ENCODE measurements around the gene NLRP3. TPM values are rescaled to one million over a fixed set of nuclear protein-coding genes. Genes with fewer than 3 reads are reported as not detected.
"Not testable (repeated sequence)": the region's sequence is repeated elsewhere in the genome, so short reads cannot be mapped to it uniquely, and the experiment has no call there.

The NLRP3 gene
- total RNA-seq, 4 donors from 2014 or later, result 0.75 to 1.7 (median 0.82) TPM; not detected in 1

DNA sequence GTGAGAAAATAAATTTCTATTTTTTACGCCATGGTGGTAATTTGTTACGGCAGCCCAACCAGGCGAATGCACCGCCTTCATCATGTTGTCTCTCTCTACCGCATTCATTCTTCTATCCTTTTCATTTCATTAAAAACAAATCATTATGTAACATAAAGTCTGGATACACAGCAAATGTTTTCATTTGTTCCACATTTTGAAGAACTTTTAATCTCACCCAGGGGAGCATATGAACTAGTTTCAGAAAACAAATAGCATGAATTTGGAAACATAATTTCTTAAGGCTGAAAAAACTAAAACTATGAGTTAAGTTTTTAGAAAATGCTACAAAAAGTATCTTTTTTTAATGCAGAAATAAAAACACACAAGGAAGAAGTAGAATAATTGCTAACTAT, 53.2 kb downstream of the NLRP3 start:
- TF ChIP-seq CTCF (IDR thresholded peaks at IDR 0.05), result no peak
- TF ChIP-seq POLR2A (IDR thresholded peaks at IDR 0.05), result no peak
- no peak for TF ChIP-seq POLR2AphosphoS5 (IDR thresholded peaks at IDR 0.05)
- no peak for TF ChIP-seq EP300 (IDR thresholded peaks at IDR 0.05; ENCODE audit: low read depth)
- Histone ChIP-seq H3K4me1 (no peaks in the 10 kb centered on the region), H3K27me3 (no peaks in the 10 kb centered on the region), H3K9me3 (no peaks in the 10 kb centered on the region), H3K4me3 (no peak overlapping the region), H3K36me3 (no peaks in the 10 kb centered on the region), H3K27ac (no peak overlapping the region)
- DNase-seq, result no peak
- in situ Hi-C loops (cut with MboI; ENCODE audit: low pct_ligation_motif_present in 1 of 4, low pct_unique_long_range_greater_than_20kb in 1 of 4, low sequenced_read_pairs in 3 of 4), result no loop called here
- intact Hi-C loops (cut with DNase I; ENCODE audit: low total_unique reads), result no loop called here
- WGBS, 2 donors (ENCODE audit: low coverage in 1 of 2), result 93 to 98% methylated on average over 5 of the region's 5 CpGs

DNA sequence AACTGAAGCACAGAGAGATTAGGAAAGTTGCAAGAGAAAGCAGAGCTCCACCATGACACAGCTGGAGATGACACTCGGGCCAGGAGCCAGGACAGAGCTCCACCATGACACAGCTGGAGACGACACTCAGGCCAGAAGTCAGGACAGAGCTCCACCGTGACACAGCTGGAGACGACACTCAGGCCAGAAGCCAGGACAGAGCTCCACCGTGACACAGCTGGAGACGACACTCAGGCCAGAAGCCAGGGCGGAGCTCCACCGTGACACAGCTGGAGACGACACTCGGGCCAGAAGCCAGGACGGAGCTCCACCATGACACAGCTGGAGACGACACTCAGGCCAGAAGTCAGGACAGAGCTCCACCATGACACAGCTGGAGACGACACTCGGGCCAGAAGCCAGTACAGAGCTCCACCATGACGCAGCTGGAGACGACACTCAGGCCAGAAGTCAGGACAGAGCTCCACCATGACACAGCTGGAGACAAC, 55.0 kb downstream of the NLRP3 start:
- H3K27me3 ChIP-seq; DNase-seq; H3K9me3 ChIP-seq; intact Hi-C loops (cut with DNase I; ENCODE audit: low total_unique reads); H3K4me1 ChIP-seq; H3K36me3 ChIP-seq; H3K27ac ChIP-seq; H3K4me3 ChIP-seq; in situ Hi-C loops (cut with MboI; ENCODE audit: low pct_ligation_motif_present in 1 of 4, low pct_unique_long_range_greater_than_20kb in 1 of 4, low sequenced_read_pairs in 3 of 4): not testable (repeated sequence)
- 74% methylated on average over 16 of the region's 16 CpGs; no CpG with 5 or more reads in 1 of the 2 donors for WGBS, 2 donors (ENCODE audit: low coverage in 1 of 2)

DNA sequence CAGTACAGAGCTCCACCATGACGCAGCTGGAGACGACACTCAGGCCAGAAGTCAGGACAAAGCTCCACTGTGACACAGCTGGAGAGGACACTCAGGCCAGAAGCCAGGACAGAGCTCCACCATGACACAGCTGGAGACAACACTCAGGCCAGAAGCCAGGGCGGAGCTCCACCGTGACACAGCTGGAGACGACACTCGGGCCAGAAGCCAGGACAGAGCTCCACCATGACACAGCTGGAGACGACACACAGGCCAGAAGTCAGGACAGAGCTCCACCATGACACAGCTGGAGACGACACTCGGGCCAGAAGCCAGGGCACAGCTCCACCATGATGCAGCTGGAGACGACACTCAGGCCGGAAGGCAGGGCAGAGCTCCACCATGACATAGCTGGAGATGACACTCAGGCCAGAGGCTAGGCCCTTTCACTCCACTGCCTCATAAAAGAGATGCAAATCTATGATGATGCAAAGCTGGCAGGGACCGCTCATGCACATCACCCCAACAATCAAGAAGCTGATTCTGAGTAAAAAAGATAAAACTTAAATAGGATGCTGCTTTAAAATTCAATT, 55.6 kb downstream of the NLRP3 start:
- TF ChIP-seq EP300 (IDR thresholded peaks at IDR 0.05; ENCODE audit: low read depth) (no peak), POLR2AphosphoS5 (IDR thresholded peaks at IDR 0.05) (no peak), CTCF (IDR thresholded peaks at IDR 0.05) (no peak), POLR2A (IDR thresholded peaks at IDR 0.05) (no peak)
- no peak for DNase-seq
- H3K27me3 ChIP-seq, result no peaks in the 10 kb centered on the region
- peaks cover 4 to 7% of the 10 kb centered on the region in 2 donors for H3K9me3 ChIP-seq
- no peak overlapping the region for H3K4me3 ChIP-seq
- H3K4me1 ChIP-seq, result no peaks in the 10 kb centered on the region
- H3K27ac ChIP-seq, result no peak overlapping the region
- in situ Hi-C loops (cut with MboI; ENCODE audit: low pct_ligation_motif_present in 1 of 4, low pct_unique_long_range_greater_than_20kb in 1 of 4, low sequenced_read_pairs in 3 of 4), result no loop called here
- intact Hi-C loops (cut with DNase I; ENCODE audit: low total_unique reads), result no loop called here
- H3K36me3 ChIP-seq, result no peaks in the 10 kb centered on the region
- 73% methylated on average over 12 of the region's 12 CpGs; no CpG with 5 or more reads in 1 of the 2 donors for WGBS, 2 donors (ENCODE audit: low coverage in 1 of 2)

GRCh38 chr1:247472035-247472434, 56.1 kb downstream of the NLRP3 start:
- Histone ChIP-seq H3K27ac (no peak overlapping the region), H3K9me3 (peaks cover 4 to 7% of the 10 kb centered on the region in 2 donors), H3K27me3 (no peaks in the 10 kb centered on the region), H3K4me3 (no peak overlapping the region), H3K4me1 (no peaks in the 10 kb centered on the region), H3K36me3 (no peaks in the 10 kb centered on the region)
- 86 to 92% methylated on average over 1 of the region's 1 CpG for WGBS, 2 donors (ENCODE audit: low coverage in 1 of 2)
- TF ChIP-seq POLR2AphosphoS5 (IDR thresholded peaks at IDR 0.05), result no peak
- intact Hi-C loops (cut with DNase I; ENCODE audit: low total_unique reads) (no loop called here), in situ Hi-C loops (cut with MboI; ENCODE audit: low pct_ligation_motif_present in 1 of 4, low pct_unique_long_range_greater_than_20kb in 1 of 4, low sequenced_read_pairs in 3 of 4) (no loop called here)
- no peak for DNase-seq

- in situ Hi-C loops (cut with MboI; ENCODE audit: low pct_ligation_motif_present in 1 of 4, low pct_unique_long_range_greater_than_20kb in 1 of 4, low sequenced_read_pairs in 3 of 4) (no loop called here), intact Hi-C loops (cut with DNase I; ENCODE audit: low total_unique reads) (no loop called here)
- no peaks in the 10 kb centered on the region for H3K27me3 ChIP-seq
- no peak overlapping the region for H3K27ac ChIP-seq
- no peaks in the 10 kb centered on the region for H3K4me1 ChIP-seq
- 82 to 89% methylated on average over 2 to 3 of the region's 3 CpGs for WGBS, 2 donors (ENCODE audit: low coverage in 1 of 2)
- TF ChIP-seq EP300 (IDR thresholded peaks at IDR 0.05; ENCODE audit: low read depth), result no peak
- no peak for TF ChIP-seq CTCF (IDR thresholded peaks at IDR 0.05)
- TF ChIP-seq POLR2AphosphoS5 (IDR thresholded peaks at IDR 0.05), result no peak
- no peak for TF ChIP-seq POLR2A (IDR thresholded peaks at IDR 0.05)
- H3K36me3 ChIP-seq, result no peaks in the 10 kb centered on the region
- DNase-seq, result no peak
- no peak overlapping the region for H3K4me3 ChIP-seq
- peaks cover 4 to 7% of the 10 kb centered on the region in 2 donors for H3K9me3 ChIP-seq
These were observed 58.4 kb downstream of the NLRP3 start for GRCh38 chr1:247474367-247474766.
